ENCODE results near the gene OTULINL. TPM values are rescaled to one million over a fixed set of nuclear protein-coding genes. Genes with fewer than 3 reads are reported as not detected.

The OTULINL gene
- polyA plus RNA-seq, 1 donor (not counting 4 experiments of a cell fraction or from before 2014, with no cell fraction given): 0.62 TPM

- Histone ChIP-seq H3K36me3 (ENCODE audit: control insufficient read depth in 2 of 2, extremely low read depth in 1 of 2, insufficient read depth in 2 of 2, low read length in 2 of 2) (no peaks in the 10 kb centered on the region), H3K27me3 (ENCODE audit: control insufficient read depth, extremely low read depth, insufficient read depth, low read length) (peaks cover 2% of the 10 kb centered on the region), H3K9ac (ENCODE audit: control insufficient read depth, extremely low read depth, insufficient read depth, low read length) (no peak overlapping the region), H3K9me1 (ENCODE audit: control insufficient read depth, extremely low read depth, insufficient read depth, low read length) (no peaks in the 10 kb centered on the region), H2AFZ (ENCODE audit: control insufficient read depth, low read length) (no peak overlapping the region), H3K79me2 (ENCODE audit: control insufficient read depth, insufficient read depth, low read length) (no peaks in the 10 kb centered on the region), H3K27ac (ENCODE audit: control insufficient read depth, insufficient read depth, low read length) (no peak overlapping the region), H3K4me2 (ENCODE audit: control insufficient read depth, extremely low read depth, insufficient read depth, low read depth, low read length) (no peak overlapping the region), H4K20me1 (ENCODE audit: control insufficient read depth, extremely low read depth, insufficient read depth, low read length) (no peaks in the 10 kb centered on the region), H3K4me1 (ENCODE audit: control insufficient read depth, extremely low read depth, insufficient read depth, low read length) (no peaks in the 10 kb centered on the region), H3K4me3 (ENCODE audit: control insufficient read depth in 2 of 3, extremely low read depth in 1 of 3, insufficient read depth in 2 of 3, low read depth in 1 of 3, low read length in 3 of 3) (no peak overlapping the region), H3K9me3 (ENCODE audit: control insufficient read depth, low read depth, low read length) (no peaks in the 10 kb centered on the region)
- TF ChIP-seq EZH2 (IDR thresholded peaks at IDR 0.05; ENCODE audit: low read length) (no peak), CTCF (optimal IDR thresholded peaks at IDR 0.05 in 1 of 3, IDR thresholded peaks at IDR 0.05 in 1 of 3, conservative IDR thresholded peaks at IDR 0.05 in 1 of 3; ENCODE audit: extremely low read depth in 1 of 3, insufficient read depth in 2 of 3, low read length in 3 of 3) (no peak)
- FAIRE-seq (no peak), DNase-seq (ENCODE audit: low read depth, low spot score) (no peak)
- dilution Hi-C loops (cut with MboI; ENCODE audit: extremely low pct_ligation_motif_present, low sequenced_read_pairs): no loop called here
Measured at GRCh38 chr5:14561741-14562140, 19.9 kb upstream of the OTULINL start.

- Histone ChIP-seq H3K4me3 (ENCODE audit: control insufficient read depth in 2 of 3, extremely low read depth in 1 of 3, insufficient read depth in 2 of 3, low read depth in 1 of 3, low read length in 3 of 3) (no peak overlapping the region), H3K4me1 (ENCODE audit: control insufficient read depth, extremely low read depth, insufficient read depth, low read length) (no peaks in the 10 kb centered on the region), H3K9me3 (ENCODE audit: control insufficient read depth, low read depth, low read length) (no peaks in the 10 kb centered on the region), H4K20me1 (ENCODE audit: control insufficient read depth, extremely low read depth, insufficient read depth, low read length) (no peaks in the 10 kb centered on the region), H3K36me3 (ENCODE audit: control insufficient read depth in 2 of 2, extremely low read depth in 1 of 2, insufficient read depth in 2 of 2, low read length in 2 of 2) (no peaks in the 10 kb centered on the region), H3K27me3 (ENCODE audit: control insufficient read depth, extremely low read depth, insufficient read depth, low read length) (no peaks in the 10 kb centered on the region), H3K79me2 (ENCODE audit: control insufficient read depth, insufficient read depth, low read length) (no peaks in the 10 kb centered on the region), H2AFZ (ENCODE audit: control insufficient read depth, low read length) (no peak overlapping the region), H3K27ac (ENCODE audit: control insufficient read depth, insufficient read depth, low read length) (no peak overlapping the region), H3K9ac (ENCODE audit: control insufficient read depth, extremely low read depth, insufficient read depth, low read length) (no peak overlapping the region), H3K4me2 (ENCODE audit: control insufficient read depth, extremely low read depth, insufficient read depth, low read depth, low read length) (no peak overlapping the region), H3K9me1 (ENCODE audit: control insufficient read depth, extremely low read depth, insufficient read depth, low read length) (no peaks in the 10 kb centered on the region)
- DNase-seq (ENCODE audit: low read depth, low spot score): no peak
- FAIRE-seq: no peak
- no peak for TF ChIP-seq EZH2 (IDR thresholded peaks at IDR 0.05; ENCODE audit: low read length)
- no peak for TF ChIP-seq CTCF (optimal IDR thresholded peaks at IDR 0.05 in 1 of 3, IDR thresholded peaks at IDR 0.05 in 1 of 3, conservative IDR thresholded peaks at IDR 0.05 in 1 of 3; ENCODE audit: extremely low read depth in 1 of 3, insufficient read depth in 2 of 3, low read length in 3 of 3)
- dilution Hi-C loops (cut with MboI; ENCODE audit: extremely low pct_ligation_motif_present, low sequenced_read_pairs): no loop called here
Measured at GRCh38 chr5:14568333-14568732, 13.3 kb upstream of the OTULINL start.
